K562 (cell line): ENCODE measurements around the gene ADNP2. TPM values are rescaled to one million over a fixed set of nuclear protein-coding genes. Genes with fewer than 3 reads are reported as not detected.

ENCODE experiments used
- ATAC-seq: fragments of 200-7000 bp; cut with Tn5 transposase; 3 replicates; pipeline ENCODE4 v1.9.1; 2020; ENCODE audit warnings: moderate library complexity
- BruUV-seq: library from RNA; stranded (reverse); fragments of 400-500 nt; replicated peaks from 2 replicates; lab custom pipeline; 2021; lab: Mats Ljungman, UMichigan
- CTCF ChIA-PET: fragments of 300-600 bp; formaldehyde crosslinking; extraction: SDS; loops from one replicate; lab custom pipeline; 2021; ENCODE audit warnings: low intra/inter-chr PET ratio; lab: Yijun Ruan, JAX
- POLR2A ChIA-PET: fragments of 300-600, 350-650 bp; sonication (Branson Sonifier 250); formaldehyde crosslinking; extraction: SDS; loops from one replicate; lab custom pipeline; 2021; ENCODE audit warnings: antibody characterized with exemption, inconsistent platforms; lab: Yijun Ruan, JAX
- DNase-seq, 4 experiments: peaks; one replicate each; pipeline versions ENCODE4 v3.0.0 to v3.0.0-alpha.2; 2011 to 2018; ENCODE audit warnings: low spot score in 3 of 4, mixed read lengths in 3 of 4; ENCODE audit errors: extremely low read depth in 1 of 4
- FAIRE-seq: peaks from 2 replicates; lab custom pipeline; 2011; peaks lifted over from hg19 to GRCh38; lab: Jason Lieb, UNC
- H2AFZ ChIP-seq: 2 replicates; pipeline ENCODE4 v1.6.0; 2011; ENCODE audit warnings: low read depth, low read length, control low read depth, inconsistent platforms
- H3K27ac ChIP-seq: fragments of 200-600 bp; 3 replicates; pipeline ENCODE4 v1.8.0; 2011; ENCODE audit warnings: low read depth, mild to moderate bottlenecking, control low read depth, inconsistent platforms, low read length, moderate library complexity, mixed read lengths; ENCODE audit errors: extremely low read depth
- H3K27me3 ChIP-seq, 2 experiments: fragments of 300-600 bp in 1 of 2; 2 replicates in 1 of 2; 3 replicates in 1 of 2; pipeline versions ENCODE4 v1.6.0 to v1.8.0; 2011; ENCODE audit warnings: inconsistent platforms in 2 of 2, low read length in 2 of 2, mild to moderate bottlenecking in 1 of 2, mixed read lengths in 1 of 2, moderate library complexity in 1 of 2; ENCODE audit not compliant: control insufficient read depth in 2 of 2, insufficient read depth in 2 of 2
- H3K36me3 ChIP-seq: fragments of 300-600 bp; 3 replicates; pipeline ENCODE4 v1.8.0; 2011; ENCODE audit warnings: mild to moderate bottlenecking, low read length, inconsistent platforms; ENCODE audit not compliant: control insufficient read depth, insufficient read depth
- H3K4me1 ChIP-seq, 2 experiments: fragments of 200-600 bp in 1 of 2; replicated peaks in 1 of 2; 2 replicates in 1 of 2; 3 replicates in 1 of 2; pipeline versions ENCODE4 v1.5.1 to v1.8.0; 2011; ENCODE audit warnings: inconsistent platforms in 2 of 2, low read length in 2 of 2, mild to moderate bottlenecking in 1 of 2, mixed read lengths in 1 of 2, moderate library complexity in 1 of 2; ENCODE audit not compliant: control insufficient read depth in 2 of 2, insufficient read depth in 2 of 2
- H3K4me2 ChIP-seq: 2 replicates; pipeline ENCODE4 v1.6.1; 2011; ENCODE audit warnings: low read length, control low read depth, inconsistent platforms, mixed read lengths; ENCODE audit not compliant: insufficient read depth
- H3K4me3 ChIP-seq: fragments of 200-600 bp; sonication (generic), shearing (Covaris generic); 2 replicates; pipeline ENCODE4 v1.5.1; 2016; ENCODE audit warnings: control low read depth, inconsistent platforms
- H3K79me2 ChIP-seq: fragments of 200-600 bp; 3 replicates; pipeline ENCODE4 v1.8.0; 2011; ENCODE audit warnings: low read length, inconsistent platforms; ENCODE audit not compliant: control insufficient read depth, insufficient read depth
- H3K9ac ChIP-seq, 2 experiments: 2 replicates each; pipeline versions ENCODE4 v1.6.0 to v1.6.1; 2011; ENCODE audit warnings: low read depth in 2 of 2, low read length in 2 of 2, control low read depth in 1 of 2, inconsistent platforms in 1 of 2, mild to moderate bottlenecking in 1 of 2, mixed read lengths in 1 of 2; ENCODE audit not compliant: insufficient read depth in 1 of 2
- H3K9me1 ChIP-seq: one replicate; pipeline ENCODE4 v1.6.0; 2011; ENCODE audit warnings: inconsistent platforms, mild to moderate bottlenecking, low read length, moderate library complexity; ENCODE audit not compliant: control insufficient read depth, insufficient read depth
- H3K9me3 ChIP-seq: replicated peaks from 2 replicates; pipeline ENCODE4 v1.5.1; 2011; ENCODE audit warnings: low read depth, low read length, inconsistent platforms; ENCODE audit not compliant: control insufficient read depth, insufficient read depth
- H4K20me1 ChIP-seq: replicated peaks from 2 replicates; pipeline ENCODE4 v1.6.1; 2011; ENCODE audit warnings: low read length, inconsistent platforms, mixed read lengths; ENCODE audit not compliant: control insufficient read depth, insufficient read depth
- DMBX1 ChIP-seq: fragments of 250-450 bp; sonication (Bioruptor Pico); IDR thresholded peaks from 2 replicates; pipeline ENCODE4 v1.8.0; 2022; ENCODE audit warnings: inconsistent platforms, mild to moderate bottlenecking, moderate library complexity, borderline replicate concordance
- DNMT1 ChIP-seq: fragments of 450-650 bp; IDR thresholded peaks from 2 replicates; pipeline ENCODE4 v1.6.1; 2016; ENCODE audit warnings: antibody characterized with exemption, mild to moderate bottlenecking
- MBD2 ChIP-seq: sonication (generic); IDR thresholded peaks from 2 replicates; pipeline ENCODE4 v1.6.1; 2016; ENCODE audit warnings: low read depth, borderline replicate concordance
- MED1 ChIP-seq: sonication (generic); formaldehyde crosslinking; IDR thresholded peaks from 2 replicates; pipeline ENCODE4 v1.8.1; 2023; ENCODE audit warnings: missing genetic modification reagents, borderline replicate concordance
- MEF2D ChIP-seq: conservative IDR thresholded peaks from 2 replicates; pipeline ENCODE4 v1.6.1; 2016; ENCODE audit warnings: low read depth, missing genetic modification characterization, missing compliant biosample characterization
- NFE2L1 ChIP-seq: fragments of 450-650 bp; IDR thresholded peaks from 2 replicates; pipeline ENCODE4 v1.6.1; 2016; ENCODE audit warnings: missing genetic modification characterization, low read depth, mild to moderate bottlenecking, missing compliant biosample characterization, moderate library complexity, borderline replicate concordance
- PCBP2 ChIP-seq: fragments of 200-400 bp; formaldehyde crosslinking; IDR thresholded peaks from 2 replicates; pipeline ENCODE4 v1.6.1; 2018; ENCODE audit warnings: low read length, low read depth, mild to moderate bottlenecking, moderate library complexity; ENCODE audit not compliant: poor library complexity, severe bottlenecking
- RBM14 ChIP-seq: fragments of 200-400 bp; formaldehyde crosslinking; IDR thresholded peaks from 2 replicates; pipeline ENCODE4 v1.6.1; 2018; ENCODE audit warnings: low read depth, mild to moderate bottlenecking, low read length, moderate library complexity, borderline replicate concordance; ENCODE audit not compliant: insufficient read depth
- SIN3B ChIP-seq: fragments of 450-650 bp; IDR thresholded peaks from 2 replicates; pipeline ENCODE4 v1.6.1; 2017; ENCODE audit warnings: low read depth, mild to moderate bottlenecking, moderate library complexity
- SRSF3 ChIP-seq: fragments of 200-400 bp; formaldehyde crosslinking; IDR thresholded peaks from 2 replicates; pipeline ENCODE4 v1.6.1; 2016; ENCODE audit warnings: mild to moderate bottlenecking, low read length, moderate library complexity; ENCODE audit not compliant: insufficient read depth
- STAT5A ChIP-seq: IDR thresholded peaks from 2 replicates; pipeline ENCODE4 v1.6.1; 2012; ENCODE audit warnings: low read length, inconsistent platforms, borderline replicate concordance
- STAT5B ChIP-seq: fragments of 250-450 bp; sonication (Bioruptor Pico); IDR thresholded peaks from 2 replicates; pipeline ENCODE4 v1.8.0; 2021; ENCODE audit warnings: mild to moderate bottlenecking, inconsistent platforms
- TBP ChIP-seq: optimal IDR thresholded peaks from 2 replicates; pipeline ENCODE3; 2011; ENCODE audit warnings: low read depth, low read length, improper control_type of control experiment
- ZC3H11A ChIP-seq: IDR thresholded peaks from 2 replicates; pipeline ENCODE4 v1.6.1; 2012; ENCODE audit warnings: low read depth, low read length, improper control_type of control experiment
- ZFP36 ChIP-seq: fragments of 150-350 bp; IDR thresholded peaks from 2 replicates; pipeline ENCODE4 v1.6.1; 2018; ENCODE audit warnings: low read length, low read depth; ENCODE audit not compliant: partially characterized antibody
- ZNF140 ChIP-seq: fragments of 250-450 bp; sonication (Bioruptor Pico); IDR thresholded peaks from 2 replicates; pipeline ENCODE4 v1.8.0; 2021; ENCODE audit warnings: moderate library complexity, mild to moderate bottlenecking, inconsistent platforms
- ZNF780A ChIP-seq: fragments of 250-450 bp; sonication (Bioruptor Pico); IDR thresholded peaks from 2 replicates; pipeline ENCODE4 v1.5.0; 2021; ENCODE audit warnings: mild to moderate bottlenecking
- WGBS: fragments of 100-300 bp; shearing (Covaris generic); methylation state at CpG from one replicate; pipeline ENCODE4 v1.1.6; 2016; ENCODE audit warnings: low coverage, mixed read lengths; ENCODE audit not compliant: insufficient coverage; ENCODE audit errors: missing lambda C conversion rate; 5-methylcytosine and 5-hydroxymethylcytosine counted together
- in situ Hi-C: fragments of 300-500 bp; cut with MboI; formaldehyde crosslinking; loops from 4 replicates; pipeline ENCODE4 v1.15.0; 2018; ENCODE audit warnings: inconsistent platforms, mixed read lengths
- intact Hi-C: fragments of 100-400 bp; cut with micrococcal nuclease; formaldehyde crosslinking; loops from 2 replicates; pipeline ENCODE4 v1.14.2; 2022
- polyA plus RNA-seq, 8 experiments: library from polyadenylated mRNA; depleted of rRNA in 4 of 8; stranded (reverse) in 5 of 8; unstranded in 3 of 8; fragments of >200 nt; fragmentation: Nextera tagmentation in 2 of 8; fragmentation: Illumina TruSeq in 1 of 8; extraction: Ambion mirVana in 2 of 8; extraction: Trizol in 1 of 8; gene quantifications; 2 replicates each; pipeline versions ENCODE4 v1.2.1 to v1.2.3, GENCODE V29; 2011 to 2014; ENCODE audit warnings: inconsistent platforms in 1 of 8, missing spikeins in 1 of 8
- total RNA-seq, 7 experiments: library from RNA; depleted of rRNA in 6 of 7; stranded (reverse); fragments of >200 nt in 6 of 7; fragmentation: Illumina TruSeq in 2 of 7; extraction: Trizol in 2 of 7; gene quantifications; 2 replicates each; pipeline versions ENCODE4 v1.2.1 to v1.2.3, GENCODE V29; 2011 to 2021; ENCODE audit warnings: low replicate concordance in 1 of 7
- TF ChIP-seq, protein P1 (sequence below): fragments of 200-400 bp; formaldehyde crosslinking; IDR thresholded peaks from 2 replicates; pipeline ENCODE4 v1.6.1; 2017; ENCODE audit warnings: mild to moderate bottlenecking, low read depth, low read length, moderate library complexity
- TF ChIP-seq, protein P2 (sequence below): fragments of 450-650 bp; IDR thresholded peaks from 2 replicates; pipeline ENCODE4 v1.6.1; 2016; ENCODE audit warnings: missing biosample characterization, missing genetic modification characterization

ADNP2 gene
- total and polyA plus RNA-seq, 9 of the 15 experiments (the other 6 are each of a cell fraction or from before 2014, with no cell fraction given): 5.8 to 24.3 (median 16.0) TPM

DNA sequence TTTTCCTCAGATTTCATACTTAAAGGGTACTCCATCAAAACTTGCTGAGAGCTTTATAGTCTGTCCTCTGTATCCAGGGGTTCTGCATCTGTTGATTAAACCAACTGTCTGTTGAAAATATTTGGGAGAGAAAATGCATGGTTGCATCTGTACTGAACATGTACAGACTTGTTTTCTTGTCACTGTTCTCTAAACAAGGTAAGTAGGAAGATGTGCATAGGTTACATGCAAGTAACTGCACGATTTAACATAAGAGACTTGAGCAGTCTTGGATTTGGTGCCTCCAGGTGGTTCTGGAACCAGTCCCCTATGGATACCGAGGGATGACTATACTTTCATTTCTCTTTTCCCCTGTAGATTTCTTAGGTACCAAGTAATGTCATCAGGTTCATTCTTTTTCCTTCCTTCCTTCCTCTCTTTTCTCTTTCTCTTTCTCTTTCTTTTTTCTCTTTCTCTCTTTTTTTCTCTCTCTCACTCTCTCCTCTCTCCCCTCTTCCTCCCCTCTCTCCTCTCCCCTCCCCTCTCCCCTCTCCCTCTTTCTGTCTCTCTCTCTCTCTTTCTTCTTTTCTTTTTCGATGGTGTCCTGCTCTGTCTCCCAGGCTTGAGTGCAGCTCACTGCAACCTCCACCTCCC, 23.2 kb downstream of the ADNP2 start (continued):
- TF ChIP-seq, protein P1, sequence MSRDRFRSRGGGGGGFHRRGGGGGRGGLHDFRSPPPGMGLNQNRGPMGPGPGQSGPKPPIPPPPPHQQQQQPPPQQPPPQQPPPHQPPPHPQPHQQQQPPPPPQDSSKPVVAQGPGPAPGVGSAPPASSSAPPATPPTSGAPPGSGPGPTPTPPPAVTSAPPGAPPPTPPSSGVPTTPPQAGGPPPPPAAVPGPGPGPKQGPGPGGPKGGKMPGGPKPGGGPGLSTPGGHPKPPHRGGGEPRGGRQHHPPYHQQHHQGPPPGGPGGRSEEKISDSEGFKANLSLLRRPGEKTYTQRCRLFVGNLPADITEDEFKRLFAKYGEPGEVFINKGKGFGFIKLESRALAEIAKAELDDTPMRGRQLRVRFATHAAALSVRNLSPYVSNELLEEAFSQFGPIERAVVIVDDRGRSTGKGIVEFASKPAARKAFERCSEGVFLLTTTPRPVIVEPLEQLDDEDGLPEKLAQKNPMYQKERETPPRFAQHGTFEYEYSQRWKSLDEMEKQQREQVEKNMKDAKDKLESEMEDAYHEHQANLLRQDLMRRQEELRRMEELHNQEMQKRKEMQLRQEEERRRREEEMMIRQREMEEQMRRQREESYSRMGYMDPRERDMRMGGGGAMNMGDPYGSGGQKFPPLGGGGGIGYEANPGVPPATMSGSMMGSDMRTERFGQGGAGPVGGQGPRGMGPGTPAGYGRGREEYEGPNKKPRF: no peak
- TF ChIP-seq, protein P2, sequence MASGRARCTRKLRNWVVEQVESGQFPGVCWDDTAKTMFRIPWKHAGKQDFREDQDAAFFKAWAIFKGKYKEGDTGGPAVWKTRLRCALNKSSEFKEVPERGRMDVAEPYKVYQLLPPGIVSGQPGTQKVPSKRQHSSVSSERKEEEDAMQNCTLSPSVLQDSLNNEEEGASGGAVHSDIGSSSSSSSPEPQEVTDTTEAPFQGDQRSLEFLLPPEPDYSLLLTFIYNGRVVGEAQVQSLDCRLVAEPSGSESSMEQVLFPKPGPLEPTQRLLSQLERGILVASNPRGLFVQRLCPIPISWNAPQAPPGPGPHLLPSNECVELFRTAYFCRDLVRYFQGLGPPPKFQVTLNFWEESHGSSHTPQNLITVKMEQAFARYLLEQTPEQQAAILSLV: no peak
- TF ChIP-seq SIN3B: no peak
- TF ChIP-seq DNMT1: no peak
- TF ChIP-seq MED1 (CRISPR knock-in tag): no peak
- TF ChIP-seq, all 486 proteins: peak for 0

DNA sequence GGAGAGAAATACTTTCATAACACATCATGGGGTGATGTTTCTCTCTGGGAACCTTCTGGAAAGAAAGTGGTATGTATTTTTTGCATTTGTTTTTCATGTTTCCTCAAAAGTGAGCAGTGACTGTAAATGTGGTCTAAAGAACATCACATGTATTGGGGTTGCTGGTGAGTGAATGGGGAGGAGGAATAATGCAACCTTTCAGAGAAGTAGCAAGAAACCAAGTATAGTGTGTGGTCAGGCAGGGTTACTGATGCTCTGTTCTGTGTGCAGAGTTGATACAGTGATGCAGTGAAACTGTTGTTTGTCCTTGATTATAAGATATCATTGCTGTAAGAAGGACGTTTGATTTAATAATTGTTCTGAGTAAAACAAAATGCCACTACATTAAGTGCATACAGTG, 24.1 kb downstream of the ADNP2 start:
- H2AFZ ChIP-seq: no peak overlapping the region
- peaks cover 72% of the 10 kb centered on the region for H3K36me3 ChIP-seq
- H3K27ac ChIP-seq: no peak overlapping the region
- H3K9me1 ChIP-seq: no peaks in the 10 kb centered on the region
- no peak overlapping the region for H3K9ac ChIP-seq
- no peak overlapping the region for H3K4me3 ChIP-seq
- H3K4me2 ChIP-seq: no peak overlapping the region
- ChIA-PET POLR2A (interaction anchor here (0.7 kb wide), 1 partner anchor 24 kb away, joined by 3 read pairs; no protein-coding TSS in a partner anchor), CTCF (no interaction called here)
- no peaks in the 10 kb centered on the region for H3K27me3 ChIP-seq
- 50% methylated on average over 1 of the region's 1 CpG for WGBS
- no peak for DNase-seq
- intact Hi-C loops (no loop called here), in situ Hi-C loops (no loop called here)
- ATAC-seq: no peak
- no TSS peak for BruUV-seq
- peaks cover 34% of the 10 kb centered on the region for H3K79me2 ChIP-seq
- no peaks in the 10 kb centered on the region; the same call in 1 of the 2 replicates for H4K20me1 ChIP-seq
- no peaks in the 10 kb centered on the region for H3K4me1 ChIP-seq
- no peaks in the 10 kb centered on the region for H3K9me3 ChIP-seq
- FAIRE-seq: no peak
- no peak for TF ChIP-seq SRSF3
- TF ChIP-seq STAT5A: no peak
- no peak for TF ChIP-seq TBP
- TF ChIP-seq ZNF140 (CRISPR knock-in tag): no peak
- TF ChIP-seq NFE2L1 (tag): no peak
- no peak for TF ChIP-seq PCBP2
- no peak for TF ChIP-seq STAT5B
- no peak for TF ChIP-seq ZNF780A (CRISPR knock-in tag)
- TF ChIP-seq DMBX1: no peak
- no peak for TF ChIP-seq ZFP36
- no peak for TF ChIP-seq MEF2D (tag)
- no peak for TF ChIP-seq ZC3H11A
- no peak for TF ChIP-seq MBD2
- TF ChIP-seq RBM14: no peak
